ENCODE data around the gene CTNNA2.

CTNNA2 gene

GRCh38 chr2:79952616-79953015, 439.8 kb downstream of the CTNNA2 start:
- H3K9ac ChIP-seq (ENCODE audit: low read depth in 1 of 2, low read length in 2 of 2): no peak overlapping the region
- no peaks in the 10 kb centered on the region for H3K9me3 ChIP-seq (ENCODE audit: control insufficient read depth in 2 of 2, low read length in 2 of 2)
- H3K4me3 ChIP-seq (ENCODE audit: low read length in 2 of 2): no peak overlapping the region
- H3K27ac ChIP-seq (ENCODE audit: low read depth in 2 of 2, low read length in 2 of 2): no peak overlapping the region
- H3K36me3 ChIP-seq (ENCODE audit: control insufficient read depth in 2 of 2, insufficient read depth in 2 of 2, low read length in 2 of 2): no peaks in the 10 kb centered on the region
- peaks cover 0 to 2% of the 10 kb centered on the region in 2 donors for H3K4me1 ChIP-seq (ENCODE audit: control insufficient read depth in 2 of 2, insufficient read depth in 2 of 2, low read length in 2 of 2)
- no peaks in the 10 kb centered on the region for H3K27me3 ChIP-seq (ENCODE audit: control insufficient read depth in 2 of 2, insufficient read depth in 2 of 2, low read length in 2 of 2)

GRCh38 chr2:79960035-79960434, 447.2 kb downstream of the CTNNA2 start:
- Histone ChIP-seq H3K9ac (ENCODE audit: low read depth in 1 of 2, low read length in 2 of 2) (no peak overlapping the region), H3K4me3 (ENCODE audit: low read length in 2 of 2) (no peak overlapping the region), H3K4me1 (ENCODE audit: control insufficient read depth in 2 of 2, insufficient read depth in 2 of 2, low read length in 2 of 2) (peaks cover 7 to 13% of the 10 kb centered on the region in 2 donors), H3K27me3 (ENCODE audit: control insufficient read depth in 2 of 2, insufficient read depth in 2 of 2, low read length in 2 of 2) (no peaks in the 10 kb centered on the region), H3K27ac (ENCODE audit: low read depth in 2 of 2, low read length in 2 of 2) (no peak overlapping the region), H3K9me3 (ENCODE audit: control insufficient read depth in 2 of 2, low read length in 2 of 2) (no peaks in the 10 kb centered on the region), H3K36me3 (ENCODE audit: control insufficient read depth in 2 of 2, insufficient read depth in 2 of 2, low read length in 2 of 2) (no peaks in the 10 kb centered on the region)

GRCh38 chr2:79960519-79960918, 447.7 kb downstream of the CTNNA2 start:
- no peaks in the 10 kb centered on the region for H3K36me3 ChIP-seq (ENCODE audit: control insufficient read depth in 2 of 2, insufficient read depth in 2 of 2, low read length in 2 of 2)
- no peak overlapping the region for H3K27ac ChIP-seq (ENCODE audit: low read depth in 2 of 2, low read length in 2 of 2)
- peaks cover 7 to 13% of the 10 kb centered on the region in 2 donors for H3K4me1 ChIP-seq (ENCODE audit: control insufficient read depth in 2 of 2, insufficient read depth in 2 of 2, low read length in 2 of 2)
- H3K27me3 ChIP-seq (ENCODE audit: control insufficient read depth in 2 of 2, insufficient read depth in 2 of 2, low read length in 2 of 2): no peaks in the 10 kb centered on the region
- no peaks in the 10 kb centered on the region for H3K9me3 ChIP-seq (ENCODE audit: control insufficient read depth in 2 of 2, low read length in 2 of 2)
- H3K9ac ChIP-seq (ENCODE audit: low read depth in 1 of 2, low read length in 2 of 2): no peak overlapping the region
- no peak overlapping the region for H3K4me3 ChIP-seq (ENCODE audit: low read length in 2 of 2)

- H3K4me1 ChIP-seq (ENCODE audit: control insufficient read depth in 2 of 2, insufficient read depth in 2 of 2, low read length in 2 of 2): peaks cover 10 to 21% of the 10 kb centered on the region in 2 donors
- H3K9ac ChIP-seq (ENCODE audit: low read depth in 1 of 2, low read length in 2 of 2): no peak overlapping the region
- H3K36me3 ChIP-seq (ENCODE audit: control insufficient read depth in 2 of 2, insufficient read depth in 2 of 2, low read length in 2 of 2): no peaks in the 10 kb centered on the region
- no peak overlapping the region for H3K4me3 ChIP-seq (ENCODE audit: low read length in 2 of 2)
- H3K27me3 ChIP-seq (ENCODE audit: control insufficient read depth in 2 of 2, insufficient read depth in 2 of 2, low read length in 2 of 2): no peaks in the 10 kb centered on the region
- no peak overlapping the region for H3K27ac ChIP-seq (ENCODE audit: low read depth in 2 of 2, low read length in 2 of 2)
- no peaks in the 10 kb centered on the region for H3K9me3 ChIP-seq (ENCODE audit: control insufficient read depth in 2 of 2, low read length in 2 of 2)
Observed at GRCh38 chr2:79964966-79965365, 452.1 kb downstream of the CTNNA2 start.

GRCh38 chr2:79966369-79966768, 453.5 kb downstream of the CTNNA2 start:
- H3K9ac ChIP-seq (ENCODE audit: low read depth in 1 of 2, low read length in 2 of 2): no peak overlapping the region
- no peak overlapping the region for H3K4me3 ChIP-seq (ENCODE audit: low read length in 2 of 2)
- no peak overlapping the region for H3K27ac ChIP-seq (ENCODE audit: low read depth in 2 of 2, low read length in 2 of 2)
- no peaks in the 10 kb centered on the region for H3K9me3 ChIP-seq (ENCODE audit: control insufficient read depth in 2 of 2, low read length in 2 of 2)
- no peaks in the 10 kb centered on the region for H3K36me3 ChIP-seq (ENCODE audit: control insufficient read depth in 2 of 2, insufficient read depth in 2 of 2, low read length in 2 of 2)
- peaks cover 10 to 14% of the 10 kb centered on the region in 2 donors for H3K4me1 ChIP-seq (ENCODE audit: control insufficient read depth in 2 of 2, insufficient read depth in 2 of 2, low read length in 2 of 2)
- H3K27me3 ChIP-seq (ENCODE audit: control insufficient read depth in 2 of 2, insufficient read depth in 2 of 2, low read length in 2 of 2): no peaks in the 10 kb centered on the region

- no peak overlapping the region for H3K9ac ChIP-seq (ENCODE audit: low read depth in 1 of 2, low read length in 2 of 2)
- H3K9me3 ChIP-seq (ENCODE audit: control insufficient read depth in 2 of 2, low read length in 2 of 2): no peaks in the 10 kb centered on the region
- H3K4me1 ChIP-seq (ENCODE audit: control insufficient read depth in 2 of 2, insufficient read depth in 2 of 2, low read length in 2 of 2): peaks cover 8 to 14% of the 10 kb centered on the region in 2 donors
- H3K36me3 ChIP-seq (ENCODE audit: control insufficient read depth in 2 of 2, insufficient read depth in 2 of 2, low read length in 2 of 2): no peaks in the 10 kb centered on the region
- H3K4me3 ChIP-seq (ENCODE audit: low read length in 2 of 2): no peak overlapping the region
- no peaks in the 10 kb centered on the region for H3K27me3 ChIP-seq (ENCODE audit: control insufficient read depth in 2 of 2, insufficient read depth in 2 of 2, low read length in 2 of 2)
- H3K27ac ChIP-seq (ENCODE audit: low read depth in 2 of 2, low read length in 2 of 2): no peak overlapping the region
Observed at GRCh38 chr2:79966882-79967281, 454.0 kb downstream of the CTNNA2 start.

- Histone ChIP-seq H3K9ac (ENCODE audit: low read depth in 1 of 2, low read length in 2 of 2) (no peak overlapping the region), H3K27ac (ENCODE audit: low read depth in 2 of 2, low read length in 2 of 2) (no peak overlapping the region)
Observed at GRCh38 chr2:79971807-79972206, 459.0 kb downstream of the CTNNA2 start.

GRCh38 chr2:79972661-79973060, 459.8 kb downstream of the CTNNA2 start:
- Histone ChIP-seq H3K27me3 (ENCODE audit: control insufficient read depth in 2 of 2, insufficient read depth in 2 of 2, low read length in 2 of 2) (no peaks in the 10 kb centered on the region), H3K9ac (ENCODE audit: low read depth in 1 of 2, low read length in 2 of 2) (no peak overlapping the region), H3K36me3 (ENCODE audit: control insufficient read depth in 2 of 2, insufficient read depth in 2 of 2, low read length in 2 of 2) (no peaks in the 10 kb centered on the region), H3K4me1 (ENCODE audit: control insufficient read depth in 2 of 2, insufficient read depth in 2 of 2, low read length in 2 of 2) (no peaks in the 10 kb centered on the region), H3K4me3 (ENCODE audit: low read length in 2 of 2) (no peak overlapping the region), H3K27ac (ENCODE audit: low read depth in 2 of 2, low read length in 2 of 2) (no peak overlapping the region), H3K9me3 (ENCODE audit: control insufficient read depth in 2 of 2, low read length in 2 of 2) (no peaks in the 10 kb centered on the region)

More at GRCh38 chr2:79971807-79972206, 459.0 kb downstream of the CTNNA2 start:
- H3K4me3 ChIP-seq (ENCODE audit: low read length in 2 of 2): no peak overlapping the region
- no peaks in the 10 kb centered on the region for H3K9me3 ChIP-seq (ENCODE audit: control insufficient read depth in 2 of 2, low read length in 2 of 2)
- H3K4me1 ChIP-seq (ENCODE audit: control insufficient read depth in 2 of 2, insufficient read depth in 2 of 2, low read length in 2 of 2): peaks cover 0 to 2% of the 10 kb centered on the region in 2 donors
- no peaks in the 10 kb centered on the region for H3K36me3 ChIP-seq (ENCODE audit: control insufficient read depth in 2 of 2, insufficient read depth in 2 of 2, low read length in 2 of 2)
- no peaks in the 10 kb centered on the region for H3K27me3 ChIP-seq (ENCODE audit: control insufficient read depth in 2 of 2, insufficient read depth in 2 of 2, low read length in 2 of 2)

GRCh38 chr2:79975791-79976565, 463.1 kb downstream of the CTNNA2 start:
- no peaks in the 10 kb centered on the region for H3K4me1 ChIP-seq (ENCODE audit: control insufficient read depth in 2 of 2, insufficient read depth in 2 of 2, low read length in 2 of 2)
- no peak overlapping the region for H3K4me3 ChIP-seq (ENCODE audit: low read length in 2 of 2)
- H3K9me3 ChIP-seq (ENCODE audit: control insufficient read depth in 2 of 2, low read length in 2 of 2): no peaks in the 10 kb centered on the region
- H3K27me3 ChIP-seq (ENCODE audit: control insufficient read depth in 2 of 2, insufficient read depth in 2 of 2, low read length in 2 of 2): no peaks in the 10 kb centered on the region
- H3K36me3 ChIP-seq (ENCODE audit: control insufficient read depth in 2 of 2, insufficient read depth in 2 of 2, low read length in 2 of 2): no peaks in the 10 kb centered on the region
- H3K27ac ChIP-seq (ENCODE audit: low read depth in 2 of 2, low read length in 2 of 2): no peak overlapping the region
- no peak overlapping the region for H3K9ac ChIP-seq (ENCODE audit: low read depth in 1 of 2, low read length in 2 of 2)

GRCh38 chr2:79977792-79978191, 464.9 kb downstream of the CTNNA2 start:
- Histone ChIP-seq H3K4me1 (ENCODE audit: control insufficient read depth in 2 of 2, insufficient read depth in 2 of 2, low read length in 2 of 2) (no peaks in the 10 kb centered on the region), H3K36me3 (ENCODE audit: control insufficient read depth in 2 of 2, insufficient read depth in 2 of 2, low read length in 2 of 2) (no peaks in the 10 kb centered on the region), H3K27ac (ENCODE audit: low read depth in 2 of 2, low read length in 2 of 2) (no peak overlapping the region), H3K9ac (ENCODE audit: low read depth in 1 of 2, low read length in 2 of 2) (no peak overlapping the region), H3K9me3 (ENCODE audit: control insufficient read depth in 2 of 2, low read length in 2 of 2) (no peaks in the 10 kb centered on the region), H3K4me3 (ENCODE audit: low read length in 2 of 2) (no peak overlapping the region), H3K27me3 (ENCODE audit: control insufficient read depth in 2 of 2, insufficient read depth in 2 of 2, low read length in 2 of 2) (no peaks in the 10 kb centered on the region)
